Body of pancreas (tissue), 4 donors: ENCODE results near the gene ARHGEF40. TPM values are rescaled to one million over a fixed set of nuclear protein-coding genes. Genes with fewer than 3 reads are reported as not detected.

Experiments
- ATAC-seq: fragments of 150-250 bp; one replicate; pipeline ENCODE4 v1.9.1; 2016
- DNase-seq, 4 donors: peaks; one replicate each; pipeline ENCODE4 v3.0.0-alpha.2; 2019
- H3K27ac ChIP-seq, 4 donors: fragments of 200-600 bp; sonication (generic); 1 replicate in 3 of 4; 2 replicates in 1 of 4; pipeline versions ENCODE4 v1.5.1 to v1.6.1; 2016 to 2019; ENCODE audit warnings: mild to moderate bottlenecking in 1 of 4, mixed read lengths in 1 of 4, moderate library complexity in 1 of 4
- H3K27me3 ChIP-seq, 2 donors: fragments of 200-600 bp; sonication (generic); one replicate each; pipeline ENCODE4 v1.6.0; 2016; ENCODE audit warnings: mild to moderate bottlenecking in 1 of 2
- H3K36me3 ChIP-seq, 2 donors: fragments of 200-600 bp; sonication (generic); replicated peaks in 1 of 2; 2 replicates each; pipeline ENCODE4 v1.5.1; 2016; ENCODE audit warnings: low read depth in 2 of 2; ENCODE audit not compliant: insufficient read depth in 1 of 2
- H3K4me1 ChIP-seq: fragments of 200-600 bp; sonication (generic); one replicate; pipeline ENCODE4 v1.6.0; 2016
- H3K4me3 ChIP-seq, 2 donors: fragments of 200-600 bp; sonication (generic); 1 replicate in 1 of 2; 2 replicates in 1 of 2; pipeline ENCODE4 v1.5.1; 2016 to 2019
- H3K9me3 ChIP-seq, 3 donors: fragments of 200-600 bp; sonication (generic); 1 replicate in 2 of 3; 2 replicates in 1 of 3; pipeline ENCODE4 v1.5.1; 2016
- CTCF ChIP-seq, 7 experiments: fragments of 450-650 bp in 4 of 7; fragments of 200-600 bp in 3 of 7; sonication (generic) in 3 of 7; IDR thresholded peaks; one replicate each; pipeline ENCODE4 v1.5.1; 2016 to 2019; ENCODE audit warnings: antibody characterized with exemption in 7 of 7
- POLR2A ChIP-seq, 3 donors: fragments of 450-650 bp; IDR thresholded peaks; one replicate each; pipeline ENCODE4 v1.6.1; 2016; ENCODE audit warnings: antibody characterized with exemption in 3 of 3, mild to moderate bottlenecking in 2 of 3
- WGBS, 2 donors: methylation state at CpG; one replicate each; pipeline ENCODE4 v1.1.5; 2017; 5-methylcytosine and 5-hydroxymethylcytosine counted together
- intact Hi-C: fragments of 100-400 bp; cut with DNase I; formaldehyde crosslinking; loops from one replicate; pipeline ENCODE4 v1.15.1; 2023
- microRNA-seq, 2 donors: library from miRNA; unstranded; fragments of <30 nt; microRNA quantifications; one replicate each; pipeline ENCODE4, GENCODE V29; 2016; ENCODE audit warnings: borderline number of aligned reads in 2 of 2, borderline replicate concordance in 2 of 2
- small RNA-seq: library from RNA; depleted of rRNA; stranded (forward); fragments of <200 nt; gene quantifications from one replicate; pipeline ENCODE3, GENCODE V24; 2016
- total RNA-seq, 2 donors: library from RNA; depleted of rRNA; stranded (reverse); fragments of >200 nt; gene quantifications; one replicate each; pipeline ENCODE4 v1.1.0, GENCODE V29; 2016

Gene ARHGEF40
- total RNA-seq, 2 donors from 2014 or later: 58.4 to 142 TPM

GRCh38 chr14:21136024-21136423 is 65.9 kb downstream of the ARHGEF40 start:
- Histone ChIP-seq H3K4me1 (no peaks in the 10 kb centered on the region), H3K36me3 (no peaks in the 10 kb centered on the region), H3K27me3 (no peaks in the 10 kb centered on the region), H3K9me3 (no peaks in the 10 kb centered on the region), H3K27ac (no peak overlapping the region), H3K4me3 (no peak overlapping the region)
- ATAC-seq (no peak), DNase-seq (no peak)
- intact Hi-C loops: no loop called here
- WGBS, 2 donors: 8 to 22% methylated on average over 1 of the region's 1 CpG
- TF ChIP-seq POLR2A (IDR thresholded peaks at IDR 0.05) (no peak), CTCF (IDR thresholded peaks at IDR 0.05) (peak; percentile 17 to 65 (median 44))

Small RNA genes within 50 kb of the gene (microRNA-seq; reads per million reads assigned to microRNA genes)
- gene MIR6717: 0 reads per million in 2 donors

Small RNA genes within 50 kb of the gene (small RNA-seq; reads per million reads assigned to genes)
- gene RNU6-252P: not detected

Other genes starting within 250 kb of the ARHGEF40 start
- gene RNASE3, start 178.9 kb upstream of the ARHGEF40 start, total RNA-seq: not detected
- gene RNASE2, start 114.8 kb upstream of the ARHGEF40 start, total RNA-seq: not detected
- gene METTL17, start 80.3 kb upstream of the ARHGEF40 start, total RNA-seq: 10 to 100 TPM; 39.2 to 73.7 TPM
- gene SLC39A2, start 71.0 kb upstream of the ARHGEF40 start, total RNA-seq: not detected
- gene NDRG2, start 45.2 kb upstream of the ARHGEF40 start, total RNA-seq: 100 to 1,000 TPM; 133 to 178 TPM
- 1 to 10 TPM in 1 of 2 donors, not detected in 1; 1.3 TPM for gene TPPP2, start 40.1 kb upstream of the ARHGEF40 start, total RNA-seq
- gene RNASE13, start 35.5 kb upstream of the ARHGEF40 start, total RNA-seq: not detected
- 1 to 10 TPM in 1 of 2 donors, not detected in 1; 1.0 TPM for gene RNASE7, start 27.9 kb upstream of the ARHGEF40 start, total RNA-seq
- not detected for gene RNASE8, start 12.5 kb upstream of the ARHGEF40 start, total RNA-seq
- gene ZNF219, start 28.4 kb downstream of the ARHGEF40 start, total RNA-seq: 10 to 100 TPM; 28.3 to 39.2 TPM
- gene TMEM253, start 30.8 kb downstream of the ARHGEF40 start, total RNA-seq: 1 to 10 TPM in 1 of 2 donors, not detected in 1; 1.3 TPM
- not detected for gene OR5AU1, start 85.8 kb downstream of the ARHGEF40 start, total RNA-seq
- gene HNRNPC, start 199.1 kb downstream of the ARHGEF40 start, total RNA-seq: 100 to 1,000 TPM; 245 to 251 TPM
- gene RPGRIP1, start 209.8 kb downstream of the ARHGEF40 start, total RNA-seq: not detected